ENCODE results near the gene SEMA4D. TPM values are rescaled to one million over a fixed set of nuclear protein-coding genes. Genes with fewer than 3 reads are reported as not detected.

SEMA4D gene
- total and polyA plus RNA-seq, 9 of the 15 experiments (the other 6 are each of a cell fraction or from before 2014, with no cell fraction given) = 0.38 to 5.1 (median 1.8) TPM

GRCh38 chr9:89488936-89489335 lies 9.0 kb downstream of the SEMA4D start:
- intact Hi-C loops (cut with micrococcal nuclease) = no loop called here
- Histone ChIP-seq H3K27me3 (ENCODE audit: control insufficient read depth in 2 of 2, insufficient read depth in 2 of 2, low read length in 2 of 2) (peaks cover 0 to 25% of the 10 kb centered on the region in 2 experiments; a peak in 4 of 5 replicates), H2AFZ (ENCODE audit: low read depth, low read length) (no peak overlapping the region), H3K9me1 (ENCODE audit: control insufficient read depth, insufficient read depth, low read length) (no peaks in the 10 kb centered on the region), H4K20me1 (replicated peaks; ENCODE audit: control insufficient read depth, insufficient read depth, low read length) (no peaks in the 10 kb centered on the region), H3K9me3 (replicated peaks; ENCODE audit: control insufficient read depth, insufficient read depth, low read depth, low read length) (no peaks in the 10 kb centered on the region), H3K9ac (ENCODE audit: insufficient read depth in 1 of 2, low read depth in 2 of 2, low read length in 2 of 2) (no peak overlapping the region), H3K79me2 (ENCODE audit: control insufficient read depth, insufficient read depth, low read length) (no peaks in the 10 kb centered on the region), H3K4me3 (no peak overlapping the region), H3K4me1 (replicated peaks in 1 of 2; ENCODE audit: control insufficient read depth in 2 of 2, insufficient read depth in 2 of 2, low read length in 2 of 2) (no peaks in the 10 kb centered on the region), H3K4me2 (ENCODE audit: insufficient read depth, low read length) (no peak overlapping the region), H3K36me3 (ENCODE audit: control insufficient read depth, insufficient read depth, low read length) (no peaks in the 10 kb centered on the region), H3K27ac (ENCODE audit: extremely low read depth, low read depth, low read length) (no peak overlapping the region)
- ATAC-seq = no peak
- in situ Hi-C loops (cut with MboI) = no loop called here
- 8% methylated on average over 7 of the region's 7 CpGs for WGBS (ENCODE audit: insufficient coverage, low coverage, missing lambda C conversion rate)
- no peak for DNase-seq (ENCODE audit: extremely low read depth in 1 of 4, low spot score in 3 of 4)
- BruUV-seq (replicated peaks) = no TSS peak
- TF ChIP-seq ZNF79 (CRISPR knock-in tag; IDR thresholded peaks at IDR 0.05; ENCODE audit: low read depth) = no peak
- no peak for FAIRE-seq
- ChIA-PET POLR2A (no interaction called here), CTCF (ENCODE audit: low intra/inter-chr PET ratio) (no interaction called here)

GRCh38 chr9:89488131-89488530 lies 9.8 kb downstream of the SEMA4D start:
- POLR2A ChIA-PET = no interaction called here
- FAIRE-seq = no peak
- 0% methylated on average over 2 of the region's 5 CpGs for WGBS (ENCODE audit: insufficient coverage, low coverage, missing lambda C conversion rate)
- H3K9me3 ChIP-seq (replicated peaks; ENCODE audit: control insufficient read depth, insufficient read depth, low read depth, low read length) = no peaks in the 10 kb centered on the region
- no peak overlapping the region for H3K4me3 ChIP-seq
- no peak for DNase-seq (ENCODE audit: extremely low read depth in 1 of 4, low spot score in 3 of 4)
- no TSS peak for BruUV-seq (replicated peaks)
- no peak overlapping the region for H3K4me2 ChIP-seq (ENCODE audit: insufficient read depth, low read length)
- H3K27me3 ChIP-seq (ENCODE audit: control insufficient read depth in 2 of 2, insufficient read depth in 2 of 2, low read length in 2 of 2) = peaks cover 0 to 27% of the 10 kb centered on the region in 2 experiments; a peak in 4 of 5 replicates
- ATAC-seq = no peak
- intact Hi-C loops (cut with micrococcal nuclease) (no loop called here), in situ Hi-C loops (cut with MboI) (no loop called here)
- no peaks in the 10 kb centered on the region for H3K4me1 ChIP-seq (replicated peaks in 1 of 2; ENCODE audit: control insufficient read depth in 2 of 2, insufficient read depth in 2 of 2, low read length in 2 of 2)
- H3K27ac ChIP-seq (ENCODE audit: extremely low read depth, low read depth, low read length) = no peak overlapping the region
- H3K36me3 ChIP-seq (ENCODE audit: control insufficient read depth, insufficient read depth, low read length) = no peaks in the 10 kb centered on the region
- H4K20me1 ChIP-seq (replicated peaks; ENCODE audit: control insufficient read depth, insufficient read depth, low read length) = no peaks in the 10 kb centered on the region
- CTCF ChIA-PET (ENCODE audit: low intra/inter-chr PET ratio) = no interaction called here
- H3K79me2 ChIP-seq (ENCODE audit: control insufficient read depth, insufficient read depth, low read length) = no peaks in the 10 kb centered on the region
- no peak overlapping the region for H3K9ac ChIP-seq (ENCODE audit: insufficient read depth in 1 of 2, low read depth in 2 of 2, low read length in 2 of 2)
- no peaks in the 10 kb centered on the region for H3K9me1 ChIP-seq (ENCODE audit: control insufficient read depth, insufficient read depth, low read length)
- no peak overlapping the region for H2AFZ ChIP-seq (ENCODE audit: low read depth, low read length)
- TF ChIP-seq ZBTB40 (IDR thresholded peaks at IDR 0.05) = no peak
- no peak for TF ChIP-seq ZBTB40 (CRISPR knock-in tag; IDR thresholded peaks at IDR 0.05)
- TF ChIP-seq CREB1 (IDR thresholded peaks at IDR 0.05) = no peak
- no peak for TF ChIP-seq CREB1 (CRISPR knock-in tag; IDR thresholded peaks at IDR 0.05)
- TF ChIP-seq TCF3 (CRISPR knock-in tag; IDR thresholded peaks at IDR 0.05) = no peak
- TF ChIP-seq BCOR (IDR thresholded peaks at IDR 0.05) = no peak
- no peak for TF ChIP-seq GATA2 (CRISPR knock-in tag; IDR thresholded peaks at IDR 0.05)

All from K562 (cell line).